IMR-90 (cell line): ENCODE measurements around the gene LRFN4. TPM values are rescaled to one million over a fixed set of nuclear protein-coding genes. Genes with fewer than 3 reads are reported as not detected.

Experiments
- ATAC-seq: fragments of 200-7000 bp; cut with Tn5 transposase; 2 replicates; pipeline ENCODE4 v1.9.1; 2020; ENCODE audit warnings: low read depth, mild to moderate bottlenecking, moderate library complexity
- BruUV-seq: library from RNA; stranded (reverse); fragments of 400-500 nt; replicated peaks from 2 replicates; lab custom pipeline; 2021; lab: Mats Ljungman, UMichigan
- CTCF ChIA-PET: fragments of 300-600 bp; formaldehyde crosslinking; extraction: SDS; loops from one replicate; lab custom pipeline; 2021; ENCODE audit warnings: antibody characterized with exemption; lab: Yijun Ruan, JAX
- POLR2A ChIA-PET: fragments of 300-600 bp; sonication (Branson Sonifier 250); formaldehyde crosslinking; loops from one replicate; lab custom pipeline; 2022; ENCODE audit warnings: antibody characterized with exemption; ENCODE audit not compliant: unreplicated experiment; lab: Charles Lee
- DNase-seq: peaks from one replicate; pipeline ENCODE4 v3.0.0; 2013
- H2AFZ ChIP-seq: replicated peaks from 2 replicates; pipeline ENCODE3; 2013; ENCODE audit warnings: low read length, mild to moderate bottlenecking; ENCODE audit not compliant: poor library complexity
- H2AK5ac ChIP-seq: 2 replicates; pipeline ENCODE4 v1.6.1; 2013; ENCODE audit warnings: low read depth, low read length, inconsistent platforms
- H2AK9ac ChIP-seq: replicated peaks from 2 replicates; pipeline ENCODE3; 2013; ENCODE audit warnings: mild to moderate bottlenecking, low read depth, low read length, moderate library complexity; ENCODE audit not compliant: poor library complexity
- H2BK120ac ChIP-seq: 2 replicates; pipeline ENCODE4 v1.6.1; 2013; ENCODE audit warnings: low read depth, low read length, inconsistent platforms
- H2BK15ac ChIP-seq: 3 replicates; pipeline ENCODE4 v1.6.1; 2013; ENCODE audit warnings: low read depth, low read length, inconsistent platforms
- H2BK20ac ChIP-seq: 2 replicates; pipeline ENCODE4 v1.6.1; 2013; ENCODE audit warnings: low read depth, mild to moderate bottlenecking, inconsistent platforms, low read length, moderate library complexity
- H2BK5ac ChIP-seq: 2 replicates; pipeline ENCODE4 v1.6.1; 2013; ENCODE audit warnings: mild to moderate bottlenecking, low read depth, low read length, inconsistent platforms; ENCODE audit not compliant: poor library complexity, severe bottlenecking
- H3K14ac ChIP-seq: replicated peaks from 2 replicates; pipeline ENCODE4 v1.6.1; 2013; ENCODE audit warnings: low read depth, low read length, inconsistent platforms
- H3K18ac ChIP-seq: 2 replicates; pipeline ENCODE4 v1.6.1; 2013; ENCODE audit warnings: low read depth, low read length, control low read depth
- H3K23ac ChIP-seq: 2 replicates; pipeline ENCODE4 v1.6.1; 2013; ENCODE audit warnings: low read depth, low read length, inconsistent platforms
- H3K27ac ChIP-seq: 2 replicates; pipeline ENCODE4 v1.5.1; 2013; ENCODE audit warnings: mild to moderate bottlenecking, control low read depth, low read length; ENCODE audit not compliant: insufficient read depth
- H3K27me3 ChIP-seq: 2 replicates; pipeline ENCODE4 v1.6.1; 2013; ENCODE audit warnings: low read length; ENCODE audit not compliant: control insufficient read depth, insufficient read depth
- H3K36me3 ChIP-seq: 2 replicates; pipeline ENCODE4 v1.6.1; 2013; ENCODE audit warnings: low read length, mixed read lengths; ENCODE audit not compliant: control insufficient read depth, insufficient read depth
- H3K4ac ChIP-seq: 2 replicates; pipeline ENCODE4 v1.6.1; 2013; ENCODE audit warnings: low read depth, low read length, inconsistent platforms
- H3K4me1 ChIP-seq: 2 replicates; pipeline ENCODE4 v1.6.1; 2013; ENCODE audit warnings: low read length, mixed read lengths; ENCODE audit not compliant: control insufficient read depth, insufficient read depth
- H3K4me2 ChIP-seq: 2 replicates; pipeline ENCODE4 v1.6.1; 2013; ENCODE audit warnings: low read depth, mild to moderate bottlenecking, control low read depth, low read length, moderate library complexity
- H3K4me3 ChIP-seq: 2 replicates; pipeline ENCODE4 v1.5.1; 2013; ENCODE audit warnings: low read depth, mild to moderate bottlenecking, control low read depth, low read length, moderate library complexity; ENCODE audit not compliant: insufficient read depth
- H3K56ac ChIP-seq: 2 replicates; pipeline ENCODE4 v1.6.1; 2013; ENCODE audit warnings: low read length, inconsistent platforms; ENCODE audit not compliant: insufficient read depth; ENCODE audit errors: extremely low read depth
- H3K79me1 ChIP-seq, 2 experiments: 2 replicates each; pipeline ENCODE4 v1.6.1; 2013; ENCODE audit warnings: low read length in 2 of 2, inconsistent platforms in 1 of 2, low read depth in 1 of 2
- H3K9ac ChIP-seq: 2 replicates; pipeline ENCODE4 v1.6.1; 2013; ENCODE audit warnings: low read depth, low read length, control low read depth
- H3K9me1 ChIP-seq: 2 replicates; pipeline ENCODE4 v1.6.1; 2013; ENCODE audit warnings: low read length, inconsistent platforms; ENCODE audit not compliant: insufficient read depth
- H3K9me3 ChIP-seq: 2 replicates; pipeline ENCODE4 v1.6.1; 2013; ENCODE audit warnings: low read length; ENCODE audit not compliant: control insufficient read depth, insufficient read depth
- H4K20me1 ChIP-seq: 2 replicates; pipeline ENCODE4 v1.6.1; 2013; ENCODE audit warnings: low read length, inconsistent platforms; ENCODE audit not compliant: insufficient read depth
- H4K5ac ChIP-seq: 2 replicates; pipeline ENCODE4 v1.6.1; 2013; ENCODE audit warnings: mild to moderate bottlenecking, low read depth, low read length, control low read depth
- H4K8ac ChIP-seq, 2 experiments: 2 replicates each; pipeline ENCODE4 v1.6.1; 2013; ENCODE audit warnings: low read depth in 2 of 2, low read length in 2 of 2, control low read depth in 1 of 2, inconsistent platforms in 1 of 2
- H4K91ac ChIP-seq: 2 replicates; pipeline ENCODE4 v1.6.1; 2013; ENCODE audit warnings: low read depth, low read length, inconsistent platforms; ENCODE audit not compliant: insufficient read depth
- BHLHE40 ChIP-seq: fragments of 150-350 bp; IDR thresholded peaks from 2 replicates; pipeline ENCODE4 v1.6.1; 2016; ENCODE audit warnings: mild to moderate bottlenecking, low read depth, low read length
- CEBPB ChIP-seq: IDR thresholded peaks from 2 replicates; pipeline ENCODE4 v1.6.1; 2012; ENCODE audit warnings: low read depth, low read length, improper control_type of control experiment
- CHD1 ChIP-seq: IDR thresholded peaks from 2 replicates; pipeline ENCODE4 v1.6.1; 2012; ENCODE audit warnings: low read depth, low read length, improper control_type of control experiment
- FOS ChIP-seq: fragments of 150-350 bp; IDR thresholded peaks from 2 replicates; pipeline ENCODE4 v1.6.1; 2016; ENCODE audit warnings: low read depth, low read length
- POLR2A ChIP-seq: IDR thresholded peaks from 2 replicates; pipeline ENCODE4 v1.6.1; 2012; ENCODE audit warnings: mild to moderate bottlenecking, low read depth, low read length
- RCOR1 ChIP-seq: IDR thresholded peaks from 2 replicates; pipeline ENCODE4 v1.6.1; 2012; ENCODE audit warnings: mild to moderate bottlenecking, low read length, improper control_type of control experiment; ENCODE audit not compliant: insufficient replicate concordance
- RFX5 ChIP-seq: IDR thresholded peaks from 2 replicates; pipeline ENCODE4 v1.8.0; 2012; ENCODE audit warnings: low read depth, mild to moderate bottlenecking, low read length, moderate library complexity
- SMC3 ChIP-seq: fragments of 150-350 bp; IDR thresholded peaks from 2 replicates; pipeline ENCODE4 v1.6.1; 2016; ENCODE audit warnings: low read depth, mild to moderate bottlenecking, antibody characterized with exemption, low read length, moderate library complexity
- WGBS, 2 experiments: methylation state at CpG; one replicate each; pipeline versions ENCODE4 v1.1.5 to v1.1.7; 2013; ENCODE audit warnings: missing lambda C conversion rate in 2 of 2; ENCODE audit not compliant: insufficient read length in 1 of 2; ENCODE audit errors: extremely low coverage in 2 of 2; 5-methylcytosine and 5-hydroxymethylcytosine counted together
- dilution Hi-C: fragments of 300-500 bp; cut with HindIII; formaldehyde crosslinking; loops from one replicate; pipeline ENCODE4 v1.14.3; 2018; ENCODE audit warnings: low sequenced_read_pairs; ENCODE audit not compliant: unreplicated experiment
- in situ Hi-C: fragments of 300-500 bp; cut with MboI; formaldehyde crosslinking; loops from 3 replicates; pipeline ENCODE4 v1.14.3; 2019; ENCODE audit warnings: low sequenced_read_pairs, inconsistent platforms, mixed read lengths
- intact Hi-C: fragments of 100-400 bp; cut with micrococcal nuclease; formaldehyde crosslinking; loops from 2 replicates; pipeline ENCODE4 v1.10.0; 2022
- polyA plus RNA-seq, 3 experiments: library from polyadenylated mRNA; depleted of rRNA; stranded (reverse); fragments of >200 nt; gene quantifications; 2 replicates each; pipeline ENCODE4 v1.2.3, GENCODE V29; 2012; ENCODE audit warnings: low replicate concordance in 1 of 3
- total RNA-seq: library from RNA; depleted of rRNA; stranded (reverse); fragments of >200 nt; gene quantifications from 2 replicates; pipeline ENCODE4 v1.2.3, GENCODE V29; 2012
- TF ChIP-seq, protein P1 (sequence below): fragments of 150-350 bp; IDR thresholded peaks from 2 replicates; pipeline ENCODE4 v1.6.1; 2016; ENCODE audit warnings: low read depth, mild to moderate bottlenecking, low read length, moderate library complexity, borderline replicate concordance

Gene LRFN4
- total and polyA plus RNA-seq, 2 of the 4 experiments (the other 2 are of a cell fraction), result 6.1 to 18.9 TPM

DNA sequence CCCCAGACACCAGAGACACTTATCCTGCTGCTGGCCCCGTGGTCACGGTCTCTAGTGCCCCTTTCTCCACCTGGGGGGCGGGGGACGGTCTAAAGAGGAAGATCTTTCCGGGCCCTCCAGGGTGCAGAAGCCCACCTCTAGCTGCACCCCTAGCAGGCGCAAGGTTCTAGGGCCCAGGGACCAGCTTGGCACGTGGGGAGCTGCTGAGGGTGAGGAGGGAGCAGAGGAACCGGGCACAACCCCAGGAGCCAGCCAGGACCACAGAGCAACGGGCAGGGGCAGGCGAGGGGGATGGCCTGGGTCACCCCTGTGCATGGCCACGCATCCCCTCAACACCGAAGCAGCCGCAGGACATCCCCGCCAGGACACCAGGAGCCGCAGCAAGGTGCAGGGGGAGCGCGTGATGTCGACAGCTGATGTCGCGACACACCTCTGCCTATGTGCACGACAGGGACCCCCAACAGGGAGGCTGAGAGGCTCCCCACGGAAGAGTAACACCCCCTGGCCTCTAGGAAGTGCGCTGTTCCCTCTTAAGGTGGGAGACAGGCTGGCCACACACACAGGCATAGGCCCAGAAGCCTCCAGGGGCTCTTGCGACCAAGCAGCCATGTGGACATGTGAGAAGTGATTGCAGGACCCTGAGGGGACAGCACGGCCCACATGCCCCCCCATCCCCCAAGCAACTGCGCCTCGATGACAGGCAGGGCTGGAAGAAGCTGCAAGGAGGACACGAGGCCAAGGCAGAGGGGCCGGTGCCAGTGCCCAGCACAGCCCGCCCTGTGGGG lies 5.1 kb downstream of the LRFN4 start:
- peaks cover 0 to 16% of the 10 kb centered on the region in 2 experiments; a peak in 2 of 4 replicates for H3K79me1 ChIP-seq
- no peak overlapping the region for H3K27ac ChIP-seq
- no peaks in the 10 kb centered on the region for H3K9me3 ChIP-seq
- BruUV-seq, result no TSS peak
- peaks cover 6% of the 10 kb centered on the region; the same call in 1 of the 2 replicates for H4K20me1 ChIP-seq
- in situ Hi-C loops, result no loop called here
- no peak overlapping the region for H4K8ac ChIP-seq
- H3K56ac ChIP-seq, result no peak overlapping the region
- H2BK5ac ChIP-seq, result no peak overlapping the region
- no peak overlapping the region for H2AFZ ChIP-seq
- no peak overlapping the region for H3K9ac ChIP-seq
- H2BK20ac ChIP-seq, result no peak overlapping the region
- no peaks in the 10 kb centered on the region for H3K27me3 ChIP-seq
- dilution Hi-C loops, result no loop called here
- H3K4me3 ChIP-seq, result no peak overlapping the region
- peaks cover 44% of the 10 kb centered on the region; the same call in 1 of the 2 replicates for H3K36me3 ChIP-seq
- POLR2A ChIA-PET, result no interaction called here
- H2AK5ac ChIP-seq, result no peak overlapping the region
- no peak overlapping the region for H3K23ac ChIP-seq
- CTCF ChIA-PET, result interaction anchor here (0.5 kb wide), 1 partner anchor 23 kb away, joined by 3 read pairs; no protein-coding TSS in a partner anchor
- H3K4me2 ChIP-seq, result no peak overlapping the region
- H4K91ac ChIP-seq, result no peak overlapping the region
- H3K14ac ChIP-seq, result no peak overlapping the region
- ATAC-seq (no peak), DNase-seq (no peak)
- no peak overlapping the region for H4K5ac ChIP-seq
- peaks cover 2% of the 10 kb centered on the region; the same call in 1 of the 2 replicates for H3K4me1 ChIP-seq
- H3K4ac ChIP-seq, result no peak overlapping the region
- TF ChIP-seq POLR2A, result no peak
- no peak for TF ChIP-seq SMC3
- TF ChIP-seq, protein P1, sequence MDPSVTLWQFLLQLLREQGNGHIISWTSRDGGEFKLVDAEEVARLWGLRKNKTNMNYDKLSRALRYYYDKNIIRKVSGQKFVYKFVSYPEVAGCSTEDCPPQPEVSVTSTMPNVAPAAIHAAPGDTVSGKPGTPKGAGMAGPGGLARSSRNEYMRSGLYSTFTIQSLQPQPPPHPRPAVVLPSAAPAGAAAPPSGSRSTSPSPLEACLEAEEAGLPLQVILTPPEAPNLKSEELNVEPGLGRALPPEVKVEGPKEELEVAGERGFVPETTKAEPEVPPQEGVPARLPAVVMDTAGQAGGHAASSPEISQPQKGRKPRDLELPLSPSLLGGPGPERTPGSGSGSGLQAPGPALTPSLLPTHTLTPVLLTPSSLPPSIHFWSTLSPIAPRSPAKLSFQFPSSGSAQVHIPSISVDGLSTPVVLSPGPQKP, result no peak
- TF ChIP-seq FOS, result no peak
- no peak for TF ChIP-seq CEBPB
- TF ChIP-seq CHD1, result no peak
- TF ChIP-seq RCOR1, result no peak
- no peak for TF ChIP-seq RFX5
- no peak for TF ChIP-seq BHLHE40
- no peak overlapping the region for H3K18ac ChIP-seq
- intact Hi-C loops, result no loop called here
- no peak overlapping the region for H2BK15ac ChIP-seq
- WGBS, 2 experiments, result 90% methylated on average over 15 of the region's 30 CpGs; no CpG with 5 or more reads in 1 of the 2 experiments
- no peaks in the 10 kb centered on the region for H3K9me1 ChIP-seq
- no peak overlapping the region for H2BK120ac ChIP-seq
- H2AK9ac ChIP-seq, result no peak overlapping the region
